Fibroblast of skin of back (primary cell): ENCODE data around the gene SLA2.
"Not testable (repeated sequence)": the region's sequence is repeated elsewhere in the genome, so short reads cannot be mapped to it uniquely, and the experiment has no call there.

Experiments
- DNase-seq: peaks from one replicate; pipeline ENCODE4 v3.0.0-alpha.2; 2013

SLA2 gene

GRCh38 chr20:36573798-36574365, 72.1 kb downstream of the SLA2 start:
- no peak for DNase-seq

GRCh38 chr20:36573103-36573797, 72.7 kb downstream of the SLA2 start, which contains the start of gene TGIF2:
TGIF2 (plus strand) TSS chr20:36573597; CDS start chr20:36578775, 5,178 bp downstream.
- peak; percentile 93 for DNase-seq

- DNase-seq, result peak; percentile 48
Observed at GRCh38 chr20:36572701-36573102, 73.3 kb downstream of the SLA2 start.

GRCh38 chr20:36571564-36572504, 74.2 kb downstream of the SLA2 start:
- DNase-seq, result no peak

- peak; percentile 65 for DNase-seq
Observed at GRCh38 chr20:36569847-36570429, 76.1 kb downstream of the SLA2 start.

GRCh38 chr20:36565520-36565919, 80.5 kb downstream of the SLA2 start:
- DNase-seq, result no peak

- DNase-seq, result not testable (repeated sequence)
Observed at GRCh38 chr20:36564726-36565121, 81.3 kb downstream of the SLA2 start.

GRCh38 chr20:36564078-36564725, 81.8 kb downstream of the SLA2 start:
- not testable (repeated sequence) for DNase-seq

GRCh38 chr20:36563374-36563773, 82.6 kb downstream of the SLA2 start:
- no peak for DNase-seq

GRCh38 chr20:36562724-36563123, 83.3 kb downstream of the SLA2 start:
- no peak for DNase-seq
